ENCODE results near the gene GLYR1.

GLYR1 gene

DNA sequence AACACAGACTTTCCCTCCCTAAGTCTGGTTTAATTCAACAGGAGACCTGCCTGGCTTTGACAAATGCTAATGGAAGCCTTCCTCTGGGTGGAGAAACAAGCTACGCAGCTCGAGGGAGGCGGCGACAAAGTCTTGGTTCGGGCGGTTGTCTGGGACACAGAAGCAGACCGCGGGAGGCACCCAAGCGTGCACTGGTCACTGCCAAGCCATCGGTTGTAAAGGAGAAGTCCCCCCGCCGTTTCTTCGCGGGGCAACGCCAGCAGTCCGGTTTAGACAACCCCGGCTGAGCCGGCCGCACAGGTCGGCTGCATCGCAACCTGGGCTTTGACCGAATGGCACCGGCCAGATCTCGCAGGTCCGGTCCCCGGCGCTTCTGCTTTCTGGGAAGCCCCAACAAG lies 586 bp downstream of the GLYR1 start:
- DNase-seq: peak; percentile 12

DNA sequence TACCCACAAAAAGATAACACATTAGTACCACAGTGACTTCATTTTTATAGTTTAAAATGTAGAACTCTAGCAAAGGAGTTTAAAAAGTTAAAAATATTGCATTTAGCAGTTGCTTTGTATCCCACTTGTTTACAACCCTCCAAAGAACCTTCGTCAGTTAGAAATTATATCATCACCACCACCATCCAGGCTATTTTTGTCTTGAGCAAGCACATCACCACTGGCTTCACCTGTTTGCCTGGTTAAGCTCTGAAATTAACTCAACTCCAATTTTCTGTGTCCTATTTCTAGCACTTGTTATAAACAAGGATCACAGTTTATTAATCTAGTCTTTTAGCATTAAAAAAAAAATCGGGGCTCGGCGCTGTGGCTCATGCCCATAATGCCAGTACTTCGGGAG lies 6.1 kb downstream of the GLYR1 start:
- DNase-seq: no peak

DNA sequence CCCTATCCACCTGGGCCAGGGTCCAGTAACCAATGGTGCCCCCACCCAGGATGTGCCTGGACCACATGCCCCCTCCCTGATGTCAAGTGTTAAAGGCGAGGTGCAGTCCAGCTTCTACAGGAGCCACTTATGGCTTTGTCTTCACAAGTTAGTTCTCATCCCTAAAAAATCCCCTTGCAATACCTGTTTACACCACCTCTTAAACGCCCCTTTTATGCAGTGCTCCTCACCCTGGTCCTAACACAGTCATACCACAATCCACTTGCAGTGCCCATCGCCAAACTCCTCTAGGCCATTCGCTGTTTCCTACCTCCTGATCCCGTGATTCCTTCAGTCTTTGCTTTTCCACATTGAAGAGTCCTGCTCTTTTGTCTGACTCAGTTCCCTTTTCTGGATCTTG lies 7.1 kb downstream of the GLYR1 start:
- DNase-seq: no peak

DNA sequence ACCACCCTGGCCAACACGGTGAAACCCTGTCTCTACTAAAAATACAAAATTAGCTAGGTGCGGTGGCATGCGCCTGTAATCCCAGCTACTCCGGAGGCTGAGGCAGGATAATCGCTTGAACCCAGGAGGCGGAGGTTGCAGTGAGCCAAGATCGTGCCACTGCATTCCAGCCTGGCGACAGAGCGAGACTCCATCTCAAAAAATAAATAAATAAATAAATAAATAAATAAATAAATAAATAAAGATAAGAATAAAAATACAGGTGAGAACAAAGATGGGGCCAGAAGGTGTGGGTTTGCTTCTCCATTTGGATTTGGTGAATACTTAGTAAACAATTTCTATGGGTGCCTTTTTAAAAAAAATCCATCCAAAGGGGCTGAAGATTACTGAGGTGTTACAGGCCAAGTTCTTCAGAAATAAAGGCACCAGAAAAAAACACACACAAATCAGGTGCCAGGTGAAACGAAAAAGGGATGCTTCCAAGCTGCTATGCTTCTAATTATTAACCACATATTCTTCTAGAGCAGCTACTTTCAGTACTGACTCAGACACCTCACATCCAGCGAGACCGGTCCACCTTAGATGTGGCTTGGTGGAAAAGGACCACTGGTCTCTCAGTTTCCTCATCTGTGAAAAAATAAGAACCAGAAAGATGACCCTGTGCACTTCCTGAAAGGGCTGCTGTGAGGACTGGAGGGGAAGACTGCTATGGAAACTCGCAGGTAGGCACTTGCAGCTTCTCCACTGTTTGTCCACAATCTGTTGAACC lies 9.2 kb downstream of the GLYR1 start:
- DNase-seq: no peak

DNA sequence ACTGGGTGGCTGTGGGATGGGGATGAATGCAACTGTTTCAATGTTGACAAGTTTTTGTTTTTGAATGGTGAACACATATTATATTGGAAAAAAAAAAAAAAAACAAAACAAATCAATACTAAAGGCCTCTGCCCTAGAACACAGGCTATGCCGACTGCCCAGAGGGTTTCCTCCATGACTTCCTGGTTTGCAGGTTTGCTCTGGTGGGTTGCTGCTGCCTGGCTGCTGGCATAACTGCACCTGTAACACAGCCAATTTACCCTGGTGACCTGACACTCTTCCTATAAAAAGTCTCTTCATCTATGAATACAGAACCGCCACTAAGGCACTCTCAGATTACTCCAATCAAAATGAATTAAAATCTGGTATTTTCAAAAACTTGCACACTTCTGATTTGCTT lies 10.4 kb downstream of the GLYR1 start:
- DNase-seq: no peak

DNA sequence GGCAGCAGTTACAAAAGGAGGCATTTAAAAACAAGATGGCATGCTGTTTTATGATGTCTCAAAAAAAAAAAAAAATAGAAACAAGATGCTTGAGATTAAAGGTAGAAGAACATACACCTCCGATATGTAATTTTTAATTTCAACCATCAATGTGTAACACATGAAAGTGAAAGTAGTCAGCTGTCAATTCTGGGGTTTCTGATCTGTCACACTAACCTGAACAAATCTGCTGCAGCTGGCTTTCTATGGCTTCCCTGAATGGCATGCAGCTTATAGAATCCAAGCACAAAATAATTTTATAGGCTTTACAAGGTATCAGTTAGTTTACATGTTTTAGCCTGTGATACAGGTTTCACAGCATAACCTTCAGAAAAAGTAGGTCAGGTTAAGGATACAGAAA lies 13.5 kb downstream of the GLYR1 start:
- DNase-seq: no peak

DNA sequence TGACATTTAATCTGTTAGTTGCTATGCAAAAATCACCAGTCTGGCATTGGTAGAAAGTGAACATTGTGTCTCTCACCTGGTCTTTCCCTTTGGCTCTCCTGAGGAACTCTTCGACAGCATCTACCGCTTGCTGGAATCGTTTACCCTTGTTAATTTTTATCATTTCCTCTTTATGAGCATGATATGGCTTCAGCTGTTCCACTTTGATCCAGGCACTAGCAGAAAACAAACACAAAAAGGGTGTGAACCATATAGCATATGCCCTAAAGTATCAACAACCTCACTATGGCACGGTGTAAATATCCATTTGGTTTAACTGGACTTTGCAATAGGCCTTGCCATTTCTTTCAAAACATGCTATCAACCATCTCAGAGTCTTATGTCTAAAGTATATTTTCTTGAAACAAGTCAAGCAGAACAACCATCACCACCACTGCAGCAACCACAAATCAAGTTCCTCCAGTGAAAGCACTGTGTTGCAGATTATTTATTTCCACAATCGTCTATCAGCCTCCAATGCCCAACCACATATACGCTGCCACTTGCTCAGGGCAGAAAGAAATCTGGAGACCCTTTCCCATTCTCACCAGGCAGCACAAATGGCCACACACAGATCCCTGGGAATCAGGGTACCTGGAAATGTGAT lies 14.3 kb downstream of the GLYR1 start:
- DNase-seq: no peak

DNA sequence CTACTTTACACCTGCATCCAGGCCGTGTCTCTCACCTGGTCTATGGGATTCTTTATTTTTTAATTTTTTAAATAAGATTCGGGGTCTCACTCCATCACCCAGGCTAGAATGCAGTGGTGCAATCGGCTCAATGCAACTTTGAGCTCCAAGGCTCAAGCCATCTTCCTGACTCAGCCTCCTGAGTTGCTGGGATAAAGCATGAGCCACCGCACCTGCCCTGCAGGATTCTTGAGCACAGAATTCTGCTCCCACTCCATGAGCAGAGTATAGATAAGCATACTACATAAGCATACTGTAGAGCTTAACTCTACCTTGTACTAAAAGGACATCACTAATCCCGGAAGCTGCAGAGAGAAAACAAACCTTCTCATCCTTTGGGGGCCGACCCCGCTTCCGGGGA lies 15.5 kb downstream of the GLYR1 start:
- DNase-seq: no peak

DNA sequence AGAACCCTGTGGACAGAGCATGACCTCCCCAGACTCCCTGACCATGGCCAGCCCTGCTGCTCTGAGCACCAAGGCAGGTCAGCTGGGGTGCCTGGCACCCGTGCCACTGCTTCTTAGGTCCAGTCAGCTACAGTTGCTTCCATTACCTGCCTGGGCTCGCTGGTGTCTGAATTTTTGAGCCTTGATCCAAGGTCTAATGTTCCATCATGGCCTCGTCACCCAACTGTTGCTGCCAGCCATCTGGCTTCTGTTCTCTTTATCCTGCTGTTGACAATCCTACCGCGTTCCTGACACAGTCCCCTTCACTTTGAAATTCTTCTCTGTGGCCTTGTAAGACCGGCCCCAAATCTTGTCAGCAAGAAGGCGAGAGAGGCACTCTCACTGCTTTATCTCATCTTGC lies 16.7 kb downstream of the GLYR1 start:
- no peak for DNase-seq

DNA sequence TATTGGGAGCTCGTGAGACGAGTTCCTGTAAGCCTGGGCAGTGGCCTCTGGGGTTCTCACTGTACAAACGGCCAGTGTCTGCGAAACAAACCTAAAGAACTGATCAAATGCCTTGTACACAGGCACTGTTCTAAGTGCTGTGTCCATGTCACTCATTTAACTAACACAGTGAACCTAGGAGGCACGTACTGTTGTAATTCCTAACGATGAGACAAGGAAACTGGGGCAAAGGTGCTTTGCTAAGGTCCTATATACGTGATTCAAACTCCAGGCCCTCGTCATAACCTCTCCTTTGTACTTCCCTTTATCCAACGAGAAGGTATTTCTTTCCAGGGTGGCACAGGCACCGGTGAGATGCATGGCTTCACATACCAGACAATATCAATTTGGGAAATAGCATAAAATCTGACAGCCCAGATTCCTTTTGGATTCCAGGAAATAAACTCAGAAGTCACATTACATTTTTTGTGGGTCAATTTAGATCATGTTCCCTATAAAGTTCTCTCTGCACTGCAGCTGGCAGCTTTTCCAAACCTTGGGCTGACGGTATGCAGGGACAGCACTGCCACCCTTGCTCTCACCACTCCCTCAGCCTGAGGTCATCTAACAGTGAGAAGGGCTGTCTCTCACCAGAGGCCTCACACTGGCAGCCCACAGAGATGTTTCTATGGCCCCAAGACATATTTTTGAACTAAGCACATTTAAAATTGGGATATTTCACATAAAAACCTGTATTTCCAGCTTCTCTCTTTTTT lies 18.3 kb downstream of the GLYR1 start:
- DNase-seq: no peak

DNA sequence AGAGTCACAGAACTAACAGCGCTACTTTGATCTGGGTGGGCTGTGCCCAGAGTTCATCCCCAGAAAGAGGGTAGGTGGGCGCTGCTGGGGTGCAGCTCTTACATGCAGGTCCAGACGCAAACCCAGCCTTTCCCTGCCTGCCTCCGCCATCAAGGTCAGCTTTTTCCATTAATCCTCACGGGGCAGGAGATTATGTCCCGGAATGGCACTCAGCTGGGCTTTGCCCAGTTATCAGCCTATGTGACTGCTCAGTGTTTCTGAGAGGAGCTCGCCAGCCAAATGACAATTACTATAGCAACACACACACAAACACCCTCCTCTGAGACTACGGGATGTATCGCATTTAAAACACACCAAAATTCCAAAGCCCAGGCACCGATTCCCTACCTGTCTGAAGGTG lies 20.1 kb downstream of the GLYR1 start:
- DNase-seq: no peak

DNA sequence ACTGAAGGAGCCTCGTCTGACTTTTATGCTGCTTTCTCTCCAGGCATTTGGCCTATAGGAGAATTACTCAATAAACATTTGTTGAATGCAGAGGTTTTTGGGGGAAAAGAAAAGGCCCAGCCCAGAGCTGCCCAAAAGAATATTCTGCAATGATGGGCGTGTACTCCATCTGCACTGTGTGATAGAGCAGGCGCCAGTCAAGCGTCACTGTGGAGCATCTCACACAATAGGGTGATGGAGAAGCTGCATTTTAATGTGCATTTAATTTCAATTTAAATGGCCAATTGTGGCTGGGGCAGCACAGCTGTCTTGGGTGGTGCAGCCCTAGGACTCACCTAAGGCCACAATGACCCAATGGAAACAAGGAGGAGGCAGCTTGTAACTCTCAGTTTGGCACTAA lies 20.6 kb downstream of the GLYR1 start:
- no peak for DNase-seq

DNA sequence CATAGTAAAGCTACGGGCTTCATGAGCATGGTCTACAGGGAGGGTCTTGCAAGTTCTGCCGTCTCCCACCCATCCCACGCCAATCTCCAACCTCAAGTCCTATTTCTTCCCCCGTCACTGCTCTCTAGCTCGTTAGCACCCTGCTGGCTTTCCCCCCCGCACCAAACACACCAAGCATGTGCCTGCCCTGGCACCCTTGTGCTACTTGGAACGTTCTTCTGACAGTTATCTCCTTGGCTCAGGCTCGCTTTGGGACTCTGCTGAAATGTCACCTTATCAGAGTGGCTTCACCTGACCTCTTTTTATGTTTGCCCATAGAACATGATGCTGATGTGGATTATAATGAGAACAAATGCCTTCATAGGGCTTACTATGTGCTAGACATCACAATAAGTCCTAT lies 21.9 kb downstream of the GLYR1 start:
- no peak for DNase-seq

DNA sequence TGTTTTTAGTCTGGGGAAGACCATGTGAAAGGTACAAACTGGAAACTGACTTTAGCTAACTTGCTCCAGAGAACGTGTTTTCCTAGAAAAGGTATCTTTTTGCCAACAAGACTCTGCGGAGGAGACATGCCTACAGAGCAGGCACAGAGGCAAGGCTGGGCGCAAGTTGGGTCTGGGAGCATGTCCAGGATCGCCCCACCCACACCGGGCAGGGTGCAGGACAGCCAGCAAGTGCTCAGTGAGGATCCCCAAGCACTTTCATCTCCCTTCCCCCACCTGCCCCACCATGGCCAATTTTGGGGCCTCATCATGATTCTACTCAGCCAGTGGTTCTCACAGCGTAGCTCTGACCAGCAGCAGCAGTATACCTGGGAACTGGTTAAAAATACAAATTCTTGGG lies 26.4 kb downstream of the GLYR1 start:
- no peak for DNase-seq

DNA sequence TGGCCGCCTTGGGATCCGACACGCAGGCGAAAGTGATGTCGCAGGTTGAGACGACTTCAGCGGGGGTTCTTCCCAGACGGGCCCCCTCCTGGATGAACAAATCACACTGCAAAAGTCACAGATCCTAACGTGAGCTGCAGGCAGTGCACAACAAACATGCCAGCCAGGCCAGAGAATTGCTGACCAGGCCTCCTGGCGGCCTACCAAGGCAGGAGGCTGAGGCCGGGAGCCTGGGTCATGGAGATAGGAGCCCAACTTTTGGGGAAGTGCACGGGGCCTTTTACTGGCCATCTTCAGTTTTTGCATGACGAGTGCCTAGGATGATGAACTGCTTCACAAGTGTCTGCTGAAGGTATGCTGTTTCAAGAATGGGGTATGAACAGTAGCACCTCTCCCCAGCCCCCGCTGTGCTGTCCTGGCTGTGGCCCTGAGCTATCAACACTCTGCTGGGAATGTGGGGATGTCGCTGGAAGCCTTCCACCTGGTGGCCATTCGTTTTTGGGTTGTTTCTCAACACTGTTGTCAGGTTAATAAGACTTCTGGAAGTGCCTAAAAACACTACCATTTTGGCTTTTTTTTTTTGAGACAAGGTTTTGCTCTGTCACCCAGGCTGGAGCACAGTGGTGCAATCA lies 32.4 kb downstream of the GLYR1 start:
- DNase-seq: no peak

DNA sequence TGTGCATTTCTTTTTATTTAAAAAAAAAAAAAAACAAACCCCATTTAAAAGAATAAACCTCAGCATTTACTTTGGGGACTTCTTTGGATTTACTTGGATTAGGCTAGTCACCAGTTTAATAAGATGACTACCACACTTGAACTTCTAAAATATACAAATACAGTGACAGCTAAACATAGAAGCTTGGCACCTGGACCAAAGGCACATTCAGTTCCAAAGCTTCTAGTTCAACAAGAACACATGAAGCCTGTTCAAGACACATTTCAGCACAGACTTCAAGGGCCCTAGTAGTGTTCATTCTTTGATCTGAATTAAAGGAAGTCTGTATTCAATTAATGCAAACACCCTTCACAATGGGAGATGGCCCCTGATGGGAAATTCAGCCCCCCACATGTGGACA lies 33.0 kb downstream of the GLYR1 start:
- DNase-seq: no peak

DNA sequence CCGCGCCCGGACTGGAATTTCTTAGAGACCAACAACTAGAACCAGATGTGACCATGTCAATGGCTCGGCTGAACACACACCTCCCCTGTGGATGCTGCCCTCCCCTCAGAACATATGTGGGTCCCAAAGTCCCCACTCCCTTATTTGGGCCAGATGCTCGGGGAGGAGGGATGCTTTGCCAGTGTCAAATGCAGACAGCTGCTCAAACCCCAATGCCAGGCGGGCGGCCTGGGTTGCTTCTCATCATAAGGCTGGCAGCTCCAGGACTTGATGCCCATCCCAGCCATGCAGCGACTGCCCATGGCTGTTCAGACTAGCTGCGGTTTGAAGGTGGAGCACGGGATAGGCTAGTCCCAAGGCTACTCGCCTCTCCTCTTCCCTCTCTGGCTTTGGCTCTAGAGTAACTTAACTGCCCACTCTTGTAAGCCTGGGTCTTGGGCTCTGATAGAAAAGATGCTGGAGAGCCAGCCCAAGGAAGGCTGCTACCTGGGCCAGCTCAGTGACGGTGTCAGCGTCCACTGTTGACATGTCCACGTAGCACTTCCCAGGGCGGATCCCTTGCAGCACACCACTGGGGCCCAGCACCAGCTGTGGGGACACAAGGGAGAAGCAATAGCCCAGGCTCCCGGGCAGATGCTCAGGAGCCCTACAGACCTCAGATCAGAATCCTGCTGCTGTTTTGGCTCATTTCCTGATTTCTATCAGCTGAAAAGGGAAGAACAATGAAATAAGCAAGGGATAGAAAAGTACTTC lies 33.7 kb downstream of the GLYR1 start:
- no peak for DNase-seq

DNA sequence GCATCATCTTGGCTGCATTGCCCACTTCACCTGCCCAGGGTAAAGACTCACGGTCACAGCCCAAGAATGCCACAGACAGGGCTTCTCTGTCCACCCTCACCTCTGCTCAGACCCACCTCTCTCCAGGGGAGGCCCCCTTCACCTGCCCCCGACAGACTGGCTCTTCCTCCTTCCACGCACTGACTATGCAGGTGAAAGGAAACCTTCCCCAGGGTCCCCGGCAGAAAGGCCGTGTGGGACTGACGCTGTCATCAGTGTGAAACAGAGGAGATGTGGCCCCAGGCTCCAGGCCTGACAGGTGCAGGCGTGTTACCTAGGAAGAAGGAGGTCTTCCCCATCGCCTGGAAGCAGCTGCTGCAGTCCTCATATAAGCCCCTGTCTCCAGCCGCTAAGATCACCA lies 35.3 kb downstream of the GLYR1 start:
- no peak for DNase-seq

DNA sequence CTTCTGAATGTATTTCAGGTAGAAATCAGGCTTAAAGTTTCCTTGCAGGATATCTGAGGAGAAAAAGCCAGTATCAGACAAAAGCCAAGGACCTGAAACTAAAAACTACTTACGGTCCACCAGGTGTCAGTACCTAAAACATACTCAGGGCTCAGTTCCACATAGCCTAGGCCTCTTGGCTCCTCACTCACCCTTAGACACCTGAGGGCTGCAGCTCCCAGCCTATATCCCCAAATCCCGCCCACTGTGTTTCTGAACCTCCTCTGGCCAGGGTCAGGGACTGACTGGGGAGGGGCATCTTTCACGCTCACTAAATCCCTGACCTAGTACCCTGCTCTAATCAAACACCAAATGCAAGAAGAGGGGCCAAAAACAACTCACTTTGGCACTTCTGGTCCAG lies 35.8 kb downstream of the GLYR1 start:
- DNase-seq: no peak

DNA sequence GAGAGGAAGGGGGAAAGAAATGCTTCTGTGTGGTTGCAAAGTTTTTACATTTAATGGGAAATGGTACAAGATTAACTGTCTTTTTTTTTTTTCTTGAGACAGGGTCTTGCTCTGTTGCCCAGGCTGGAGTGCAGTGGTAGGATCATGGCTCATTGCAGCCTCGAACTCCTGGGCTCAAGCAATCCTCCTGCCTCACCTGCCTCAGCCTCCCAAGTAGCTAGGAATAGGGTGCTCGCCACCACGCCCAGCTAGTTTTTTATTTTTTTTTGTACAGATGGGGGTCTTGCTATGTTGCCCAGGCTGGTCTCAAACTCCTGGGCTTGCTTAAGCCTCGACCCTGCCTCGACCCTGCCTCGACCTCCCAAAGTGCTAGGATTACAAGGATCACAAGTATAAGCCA lies 40.8 kb downstream of the GLYR1 start:
- DNase-seq: no peak

DNA sequence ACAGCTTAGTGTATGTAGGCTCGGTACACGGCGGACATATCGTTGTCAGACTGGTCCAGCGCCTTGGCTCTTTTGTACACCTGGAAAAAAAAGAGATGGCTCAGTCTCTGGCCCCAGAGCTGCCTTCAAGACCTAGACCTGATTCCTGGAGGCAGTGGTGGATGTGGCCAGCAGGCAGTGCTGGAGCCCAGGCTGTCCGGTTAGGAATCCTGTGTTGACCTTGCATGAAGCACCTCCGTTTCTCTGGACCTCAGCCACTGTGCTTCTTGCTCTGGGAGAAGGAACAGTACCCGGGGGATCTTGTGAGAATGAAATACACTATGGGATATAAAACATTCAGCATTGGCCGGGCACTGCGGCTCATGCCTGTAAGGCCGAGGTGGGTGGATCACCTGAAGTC lies 41.9 kb downstream of the GLYR1 start:
- no peak for DNase-seq

DNA sequence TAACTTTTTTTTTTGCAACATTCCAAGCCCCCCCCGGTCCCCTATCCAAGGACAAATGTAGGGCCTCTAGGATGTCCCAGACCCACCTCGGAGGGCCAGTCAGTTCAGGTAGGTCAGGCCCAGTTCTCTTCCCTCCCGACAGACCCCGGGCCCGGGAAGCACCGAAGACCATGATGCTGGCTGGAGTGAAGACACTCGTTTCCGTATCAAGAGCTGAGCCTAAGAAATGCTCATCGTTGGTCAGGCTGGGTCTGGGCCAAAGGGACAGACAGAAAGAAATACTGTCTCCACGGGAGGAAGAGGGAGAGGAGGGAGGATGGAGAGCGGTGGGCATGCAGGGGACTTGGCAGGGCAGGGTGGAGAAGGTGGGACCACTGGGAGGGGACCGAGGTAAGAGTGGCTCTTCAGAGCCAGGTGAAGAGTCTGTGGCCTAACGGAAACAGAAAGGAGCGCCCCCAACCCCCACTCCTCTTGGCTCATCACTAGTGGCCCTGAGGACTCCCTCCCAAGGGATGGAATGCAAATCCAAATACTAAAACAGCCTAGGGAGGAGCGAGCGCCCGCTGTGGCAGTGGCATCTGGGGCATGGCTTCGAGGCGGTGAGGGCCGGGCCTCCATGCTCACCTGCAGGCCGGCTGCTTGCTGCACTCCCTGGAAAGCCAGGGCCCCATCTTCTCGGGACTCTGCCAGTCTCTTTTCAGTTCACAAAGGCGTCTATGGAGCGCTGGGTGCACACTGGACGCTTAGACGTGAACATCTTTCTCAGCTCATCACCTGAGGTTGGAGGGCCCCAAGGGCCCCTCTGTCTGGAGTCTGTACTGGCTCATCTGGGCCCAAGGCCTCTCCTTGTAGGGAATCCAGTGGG lies 43.0 kb downstream of the GLYR1 start:
- no peak for DNase-seq

Data from NCI-H2029 (cell line).